GM19467 (cell line): ENCODE data around the gene SAXO1.
"Not testable (repeated sequence)": the region's sequence is repeated elsewhere in the genome, so short reads cannot be mapped to it uniquely, and the experiment has no call there.

Experiments
- ATAC-seq: cut with Tn5 transposase; IDR thresholded peaks from one replicate; pipeline ENCODE4 v1.9.1; 2021; ENCODE audit warnings: mild to moderate bottlenecking, moderate library complexity; ENCODE audit not compliant: unreplicated experiment

Gene SAXO1

GRCh38 chr9:18971909-18972308 lies 61.1 kb downstream of the SAXO1 start:
- no peak for ATAC-seq

- no peak for ATAC-seq
Observed at GRCh38 chr9:18971404-18971803, 61.6 kb downstream of the SAXO1 start.

GRCh38 chr9:18970393-18970792 lies 62.6 kb downstream of the SAXO1 start:
- ATAC-seq, result no peak

- ATAC-seq, result no peak
Observed at GRCh38 chr9:18969128-18969527, 63.9 kb downstream of the SAXO1 start.

GRCh38 chr9:18955626-18956025 lies 77.4 kb downstream of the SAXO1 start:
- no peak for ATAC-seq

GRCh38 chr9:18951936-18952335 lies 81.1 kb downstream of the SAXO1 start:
- no peak for ATAC-seq

- no peak for ATAC-seq
Observed at GRCh38 chr9:18947892-18948339, 85.1 kb downstream of the SAXO1 start.

- no peak for ATAC-seq
Observed at GRCh38 chr9:18942801-18943200, 90.2 kb downstream of the SAXO1 start.

GRCh38 chr9:18941060-18941740 lies 91.8 kb downstream of the SAXO1 start:
- ATAC-seq, result no peak

- no peak for ATAC-seq
Observed at GRCh38 chr9:18939943-18940342, 93.1 kb downstream of the SAXO1 start.

- ATAC-seq, result no peak
Observed at GRCh38 chr9:18936094-18936871, 96.7 kb downstream of the SAXO1 start.

- no peak for ATAC-seq
Observed at GRCh38 chr9:18935541-18935940, 97.5 kb downstream of the SAXO1 start.

- not testable (repeated sequence) for ATAC-seq
Observed at GRCh38 chr9:18930611-18931010, 102.4 kb downstream of the SAXO1 start.

- ATAC-seq, result no peak
Observed at GRCh38 chr9:18928711-18929110, 104.3 kb downstream of the SAXO1 start.

GRCh38 chr9:18926513-18926912 lies 106.5 kb downstream of the SAXO1 start:
- ATAC-seq, result no peak

- no peak for ATAC-seq
Observed at GRCh38 chr9:18925880-18926279, 107.1 kb downstream of the SAXO1 start.

GRCh38 chr9:18923671-18924430 lies 109.2 kb downstream of the SAXO1 start:
- no peak for ATAC-seq

- no peak for ATAC-seq
Observed at GRCh38 chr9:18923167-18923566, 109.8 kb downstream of the SAXO1 start.

GRCh38 chr9:18922161-18922885 lies 110.7 kb downstream of the SAXO1 start:
- ATAC-seq, result no peak

GRCh38 chr9:18921366-18922075 lies 111.5 kb downstream of the SAXO1 start:
- no peak for ATAC-seq
